Breast epithelium (tissue), 3 donors: Measurements from ENCODE around the gene RDX.

Experiments
- CTCF ChIP-seq, 3 donors: fragments of 450-650 bp; IDR thresholded peaks; one replicate each; pipeline ENCODE4 v1.5.1; 2016 to 2017; ENCODE audit warnings: antibody characterized with exemption in 3 of 3, mild to moderate bottlenecking in 3 of 3, moderate library complexity in 3 of 3
- POLR2A ChIP-seq: fragments of 450-650 bp; IDR thresholded peaks from one replicate; pipeline ENCODE4 v1.6.1; 2016; ENCODE audit warnings: antibody characterized with exemption, mild to moderate bottlenecking, moderate library complexity
- POLR2AphosphoS5 ChIP-seq, 3 donors: sonication (generic); formaldehyde crosslinking; IDR thresholded peaks; one replicate each; pipeline ENCODE4 v1.6.1; 2017; ENCODE audit warnings: antibody characterized with exemption in 3 of 3

DNA sequence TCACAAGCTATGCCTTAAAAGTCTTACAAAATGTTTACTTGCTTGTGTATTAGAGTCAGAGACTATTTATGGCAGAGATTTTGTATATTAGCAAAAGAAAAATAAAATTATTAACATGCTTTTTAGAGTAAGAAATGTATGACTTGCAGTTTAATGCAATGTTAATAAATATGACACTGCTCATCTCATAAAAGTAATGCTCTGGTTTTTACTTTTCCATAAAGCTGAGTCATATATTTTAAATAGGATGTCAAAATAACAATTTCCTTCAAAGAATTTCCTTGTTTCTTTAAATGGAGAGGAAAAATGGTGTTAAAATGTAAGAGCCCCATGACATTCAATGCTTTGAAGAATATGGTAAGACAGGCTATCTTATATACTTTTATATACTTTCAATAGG, 16.3 kb upstream of the RDX start:
- TF ChIP-seq POLR2A, result no peak
- no peak for TF ChIP-seq CTCF (IDR thresholded peaks at IDR 0.05)
- no peak for TF ChIP-seq POLR2AphosphoS5 (IDR thresholded peaks at IDR 0.05)
